Breast epithelium (tissue), 4 donors: ENCODE results near the gene ANKRD29. TPM values are rescaled to one million over a fixed set of nuclear protein-coding genes. Genes with fewer than 3 reads are reported as not detected.
"Not testable (repeated sequence)": the region's sequence is repeated elsewhere in the genome, so short reads cannot be mapped to it uniquely, and the experiment has no call there.

Source experiments
- DNase-seq, 2 donors: peaks; one replicate each; pipeline ENCODE4 v3.0.0-alpha.2; 2019; ENCODE audit warnings: low spot score in 2 of 2
- H3K27ac ChIP-seq, 2 donors: fragments of 200-600 bp; sonication (generic) in 1 of 2; one replicate each; pipeline ENCODE4 v1.5.1; 2016 to 2019; ENCODE audit warnings: mild to moderate bottlenecking in 1 of 2
- H3K27me3 ChIP-seq, 2 donors: fragments of 200-600 bp; sonication (generic) in 1 of 2; one replicate each; pipeline versions ENCODE4 v1.5.1 to v1.6.0; 2017 to 2019; ENCODE audit warnings: control low read depth in 1 of 2, mild to moderate bottlenecking in 1 of 2
- H3K36me3 ChIP-seq: fragments of 200-600 bp; one replicate; pipeline ENCODE4 v1.5.1; 2019
- H3K4me1 ChIP-seq, 2 donors: fragments of 200-600 bp; sonication (generic); one replicate each; pipeline ENCODE4 v1.5.1; 2016 to 2019; ENCODE audit warnings: control low read depth in 1 of 2
- H3K4me3 ChIP-seq, 3 donors: fragments of 200-600 bp; sonication (generic); 1 replicate in 2 of 3; 2 replicates in 1 of 3; pipeline ENCODE4 v1.5.1; 2016 to 2019; ENCODE audit warnings: mild to moderate bottlenecking in 3 of 3, moderate library complexity in 2 of 3
- H3K9me3 ChIP-seq, 2 donors: fragments of 200-600 bp; sonication (generic) in 1 of 2; one replicate each; pipeline ENCODE4 v1.5.1; 2016 to 2019; ENCODE audit warnings: control low read depth in 1 of 2
- CTCF ChIP-seq, 3 donors: fragments of 450-650 bp; IDR thresholded peaks; one replicate each; pipeline ENCODE4 v1.5.1; 2016 to 2017; ENCODE audit warnings: antibody characterized with exemption in 3 of 3, mild to moderate bottlenecking in 3 of 3, moderate library complexity in 3 of 3
- POLR2A ChIP-seq: fragments of 450-650 bp; IDR thresholded peaks from one replicate; pipeline ENCODE4 v1.6.1; 2016; ENCODE audit warnings: antibody characterized with exemption, mild to moderate bottlenecking, moderate library complexity
- POLR2AphosphoS5 ChIP-seq, 3 donors: sonication (generic); formaldehyde crosslinking; IDR thresholded peaks; one replicate each; pipeline ENCODE4 v1.6.1; 2017; ENCODE audit warnings: antibody characterized with exemption in 3 of 3
- intact Hi-C: fragments of 100-400 bp; cut with DNase I; formaldehyde crosslinking; loops from one replicate; pipeline ENCODE4 v1.15.1; 2023; ENCODE audit warnings: low total_unique reads
- total RNA-seq, 3 donors: library from RNA; depleted of rRNA; stranded (reverse); fragments of >200 nt; gene quantifications; one replicate each; pipeline ENCODE4 v1.1.0, GENCODE V29; 2016

Gene ANKRD29
- total RNA-seq, 3 donors from 2014 or later, result 8.8 to 13.8 (median 9.9) TPM

- Histone ChIP-seq H3K4me3 (no peak overlapping the region), H3K36me3 (no peaks in the 10 kb centered on the region), H3K4me1 (peaks cover 0 to 12% of the 10 kb centered on the region in 2 donors), H3K9me3 (no peaks in the 10 kb centered on the region), H3K27me3 (no peaks in the 10 kb centered on the region), H3K27ac (no peak overlapping the region)
- no peak for DNase-seq
- intact Hi-C loops, result no loop called here
- no peak for TF ChIP-seq CTCF (IDR thresholded peaks at IDR 0.05)
- no peak for TF ChIP-seq POLR2A
- TF ChIP-seq POLR2AphosphoS5 (IDR thresholded peaks at IDR 0.05), result no peak
Measured at GRCh38 chr18:23578891-23579653, 83.6 kb downstream of the ANKRD29 start.

- Histone ChIP-seq H3K4me1 (peaks cover 3 to 5% of the 10 kb centered on the region in 2 donors), H3K27me3 (no peaks in the 10 kb centered on the region), H3K9me3 (no peaks in the 10 kb centered on the region), H3K27ac (no peak overlapping the region), H3K36me3 (no peaks in the 10 kb centered on the region), H3K4me3 (no peak overlapping the region)
- intact Hi-C loops, result no loop called here
- TF ChIP-seq POLR2A (no peak), POLR2AphosphoS5 (IDR thresholded peaks at IDR 0.05) (no peak), CTCF (IDR thresholded peaks at IDR 0.05) (no peak)
- no peak for DNase-seq
Measured at GRCh38 chr18:23578067-23578701, 84.5 kb downstream of the ANKRD29 start.

- H3K27me3 ChIP-seq, DNase-seq, H3K36me3 ChIP-seq, H3K4me3 ChIP-seq, H3K4me1 ChIP-seq, H3K9me3 ChIP-seq, intact Hi-C loops, H3K27ac ChIP-seq: not testable (repeated sequence)
Measured at GRCh38 chr18:23577521-23577920, 85.2 kb downstream of the ANKRD29 start.

GRCh38 chr18:23575309-23575651, 87.4 kb downstream of the ANKRD29 start:
- TF ChIP-seq POLR2AphosphoS5 (IDR thresholded peaks at IDR 0.05) (no peak), POLR2A (no peak), CTCF (IDR thresholded peaks at IDR 0.05) (no peak)
- intact Hi-C loops, result no loop called here
- Histone ChIP-seq H3K4me1 (peaks cover under 1 to 3% of the 10 kb centered on the region in 2 donors), H3K27me3 (no peaks in the 10 kb centered on the region), H3K27ac (peak overlapping the region; percentile 49 to 73), H3K36me3 (no peaks in the 10 kb centered on the region), H3K4me3 (no peak overlapping the region), H3K9me3 (no peaks in the 10 kb centered on the region)
- no peak for DNase-seq

- H3K36me3 ChIP-seq, result no peaks in the 10 kb centered on the region
- no peak for DNase-seq
- intact Hi-C loops, result no loop called here
- no peaks in the 10 kb centered on the region for H3K9me3 ChIP-seq
- H3K4me1 ChIP-seq, result peaks cover 0 to 3% of the 10 kb centered on the region in 2 donors
- H3K27ac ChIP-seq, result peak overlapping the region; percentile 57 to 73
- no peaks in the 10 kb centered on the region for H3K27me3 ChIP-seq
- TF ChIP-seq CTCF (IDR thresholded peaks at IDR 0.05), result no peak
- no peak for TF ChIP-seq POLR2AphosphoS5 (IDR thresholded peaks at IDR 0.05)
- no peak for TF ChIP-seq POLR2A
- H3K4me3 ChIP-seq, result no peak overlapping the region
Measured at GRCh38 chr18:23574611-23575308, 88.0 kb downstream of the ANKRD29 start.
